Stimulated activated CD8-positive, alpha-beta memory T cell treated with anti-CD3 and anti-CD28 coated beads, Interleukin-12 subunit alpha, Interleukin-12 subunit beta, amount 100 ng/mL, for 1 hour (primary cell): Measurements from ENCODE around the gene AQP12A.
"Not testable (repeated sequence)": the region's sequence is repeated elsewhere in the genome, so short reads cannot be mapped to it uniquely, and the experiment has no call there.

Experiments used
- DNase-seq: peaks from one replicate; pipeline ENCODE4 v3.0.0-alpha.2; 2020; ENCODE audit warnings: low read depth

Gene AQP12A

DNA sequence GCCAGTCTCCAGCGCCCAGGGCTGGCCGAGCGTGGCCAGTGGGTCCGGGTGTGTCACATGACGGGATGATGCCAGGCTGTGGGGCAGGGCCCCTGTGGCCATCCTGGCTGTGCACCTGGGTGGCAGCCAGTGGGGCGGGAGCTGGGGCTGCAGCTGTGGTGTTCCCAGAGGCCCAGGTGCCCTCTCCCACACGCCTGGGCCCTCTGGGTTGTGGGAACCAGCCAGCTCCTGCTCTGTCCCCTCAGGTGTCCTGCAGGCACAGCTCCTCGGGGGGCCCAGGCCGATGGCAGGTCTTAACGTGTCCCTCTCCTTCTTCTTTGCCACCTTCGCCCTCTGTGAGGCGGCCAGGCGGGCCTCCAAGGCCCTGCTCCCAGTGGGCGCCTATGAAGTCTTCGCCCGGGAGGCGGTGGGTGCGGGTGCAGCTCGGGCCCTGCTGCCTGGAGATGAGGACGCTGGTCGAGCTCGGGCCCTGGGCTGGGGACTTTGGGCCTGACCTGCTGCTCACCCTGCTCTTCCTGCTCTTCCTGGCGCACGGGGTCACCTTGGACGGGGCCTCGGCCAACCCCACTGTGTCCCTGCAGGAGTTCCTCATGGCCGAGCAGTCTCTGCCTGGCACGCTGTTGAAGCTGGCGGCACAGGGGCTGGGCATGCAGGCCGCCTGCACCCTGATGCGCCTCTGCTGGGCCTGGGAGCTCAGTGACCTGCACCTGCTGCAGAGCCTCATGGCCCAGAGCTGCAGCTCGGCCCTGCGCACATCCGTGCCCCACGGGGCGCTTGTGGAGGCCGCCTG is at the start of gene AQP12A:
Gene AQP12A, plus strand, starts transcription at position 236 of the 790 bp plus-strand sequence. Its CDS starts 48 bp downstream, at position 284.
- DNase-seq: not testable (repeated sequence)

GRCh38 chr2:240642061-240642805 is 49.4 kb upstream of the AQP12A start:
- DNase-seq: no peak

GRCh38 chr2:240642806-240643092 is 48.9 kb upstream of the AQP12A start:
- no peak for DNase-seq

GRCh38 chr2:240643093-240643810 is 48.4 kb upstream of the AQP12A start:
- DNase-seq: no peak

- no peak for DNase-seq
These were observed 47.9 kb upstream of the AQP12A start for GRCh38 chr2:240643811-240644150.

- DNase-seq: no peak
These were observed 47.5 kb upstream of the AQP12A start for GRCh38 chr2:240644171-240644651.

GRCh38 chr2:240644859-240645301 is 46.8 kb upstream of the AQP12A start:
- DNase-seq: no peak

GRCh38 chr2:240645346-240645745 is 46.3 kb upstream of the AQP12A start:
- no peak for DNase-seq

DNA sequence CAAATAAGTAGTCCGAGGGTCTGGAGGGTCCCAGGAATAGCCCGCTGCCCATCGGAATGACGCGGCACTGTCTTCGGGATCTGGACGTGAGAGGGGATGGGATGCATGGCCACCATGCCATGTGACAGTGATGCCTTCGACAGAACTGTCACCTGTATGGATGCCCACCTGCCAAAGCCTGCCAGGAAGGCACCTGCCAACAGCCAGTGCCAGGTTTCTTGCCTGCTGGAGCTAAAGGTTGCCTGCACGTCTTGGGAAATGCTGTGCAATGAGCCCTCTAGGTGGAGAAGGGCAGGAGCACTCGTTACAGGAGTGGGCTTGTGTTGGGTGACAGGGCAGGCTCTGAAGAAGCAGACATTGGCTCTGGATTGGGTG is 45.9 kb upstream of the AQP12A start:
- DNase-seq: no peak

- no peak for DNase-seq
These were observed 45.3 kb upstream of the AQP12A start for GRCh38 chr2:240646176-240646899.

- DNase-seq: no peak
These were observed 44.7 kb upstream of the AQP12A start for GRCh38 chr2:240646900-240647502.

- no peak for DNase-seq
These were observed 44.0 kb upstream of the AQP12A start for GRCh38 chr2:240647503-240648154.

DNA sequence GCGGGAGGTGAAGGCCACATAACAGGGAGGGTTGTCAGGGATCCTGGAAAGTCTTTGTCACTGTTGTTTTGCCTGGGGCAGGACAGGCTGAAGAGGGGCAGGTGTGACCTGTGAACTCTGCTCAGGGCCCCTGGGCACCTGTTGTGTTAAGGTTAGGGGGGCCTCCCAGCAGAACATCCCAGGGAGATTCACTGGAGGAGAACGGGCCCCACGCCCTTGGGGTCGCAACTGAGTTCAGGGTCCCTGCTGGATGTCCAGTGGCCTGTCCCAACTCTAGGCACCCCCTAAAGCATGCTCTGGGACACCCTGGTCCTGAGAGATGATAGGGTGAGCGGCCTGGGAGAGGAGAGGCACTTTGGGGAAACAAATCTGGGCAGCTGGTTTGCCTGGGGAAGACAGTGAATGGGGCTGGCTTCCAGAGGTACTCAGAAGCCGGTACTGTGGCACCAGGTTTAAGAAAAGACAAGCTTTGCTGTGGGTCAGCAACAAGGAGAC is 43.5 kb upstream of the AQP12A start:
- DNase-seq: no peak

GRCh38 chr2:240648650-240649275 is 42.9 kb upstream of the AQP12A start:
- no peak for DNase-seq

GRCh38 chr2:240649331-240649730 is 42.3 kb upstream of the AQP12A start:
- no peak for DNase-seq

DNA sequence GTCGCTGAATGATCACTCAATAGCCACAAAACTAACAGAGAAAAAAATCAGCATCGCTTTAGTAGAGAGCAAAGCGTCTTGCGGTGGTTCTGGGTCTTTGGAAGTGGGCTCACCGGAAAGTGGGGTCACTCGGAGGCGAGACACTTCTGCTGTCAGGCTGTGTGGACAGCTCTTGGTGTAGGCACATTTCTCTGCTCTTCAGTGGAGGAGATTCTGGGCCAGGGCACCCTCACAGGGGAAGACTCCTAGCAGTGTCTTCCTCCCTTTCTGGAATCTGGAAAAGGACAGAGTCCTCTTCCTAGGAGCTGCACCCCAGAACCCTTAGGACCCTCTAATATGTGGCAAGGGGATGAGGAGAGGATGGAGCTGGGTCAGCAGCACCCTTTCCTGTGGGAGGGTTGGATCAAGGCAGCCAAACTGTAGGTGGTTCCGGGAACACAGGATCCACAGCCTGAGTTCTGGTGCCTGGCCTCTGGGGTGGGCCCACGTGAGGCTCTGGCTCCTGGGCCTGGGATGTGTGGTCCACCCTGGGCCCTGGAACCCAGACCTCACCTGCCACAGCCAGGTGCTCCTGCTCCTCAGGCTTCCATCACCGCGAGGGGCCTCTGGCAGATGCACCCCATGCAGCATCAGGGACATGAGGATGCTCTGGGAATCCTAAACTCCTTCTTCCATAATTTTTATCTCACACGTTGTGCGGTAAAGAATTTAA is 41.3 kb upstream of the AQP12A start:
- no peak for DNase-seq

- DNase-seq: no peak
These were observed 40.5 kb upstream of the AQP12A start for GRCh38 chr2:240651185-240651584.

DNA sequence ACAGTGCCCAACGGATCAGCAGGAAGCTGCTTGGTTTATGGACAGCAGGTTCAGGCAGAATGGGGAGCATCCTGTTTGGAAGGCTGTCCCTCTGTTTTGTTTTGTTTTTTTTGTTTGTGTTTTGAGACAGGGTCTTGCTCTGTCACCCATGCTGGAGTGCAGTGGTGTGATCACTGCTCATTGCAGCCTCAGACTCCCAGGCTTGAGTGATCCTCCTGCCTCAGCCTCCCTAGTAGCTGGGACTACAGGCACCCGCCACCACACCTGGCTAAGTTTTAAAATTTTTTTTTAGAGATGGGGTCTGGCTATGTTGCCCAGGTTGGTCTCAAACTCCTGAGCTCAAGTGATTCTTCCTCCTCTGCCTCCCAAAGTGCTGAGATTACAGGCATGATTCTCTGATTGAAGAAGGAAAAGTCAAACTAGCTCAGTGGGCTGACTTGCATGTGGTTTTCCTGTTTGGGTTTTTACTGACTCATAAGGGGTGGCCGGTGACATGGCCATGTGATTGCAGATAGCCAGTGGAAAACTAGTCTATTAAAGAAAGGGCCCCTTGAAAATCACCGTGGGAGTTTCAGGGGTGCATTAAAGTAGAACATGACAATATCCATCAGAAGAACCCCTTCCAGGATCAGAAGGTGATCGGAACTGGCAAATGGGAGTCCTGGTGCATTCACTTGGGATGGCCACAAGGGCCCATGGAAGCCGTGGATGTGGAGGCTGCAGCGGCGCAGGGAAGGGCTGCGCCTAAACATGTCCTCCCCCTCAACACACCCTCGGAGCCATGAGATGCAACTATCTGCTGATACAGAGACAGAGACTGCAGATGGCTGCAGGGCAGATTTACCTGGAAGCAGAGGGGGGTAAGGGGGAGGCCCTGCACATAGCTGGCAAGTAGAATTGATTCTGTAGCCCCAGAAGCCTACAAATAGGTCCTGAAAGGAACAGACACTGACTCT is 35.5 kb upstream of the AQP12A start:
- no peak for DNase-seq

DNA sequence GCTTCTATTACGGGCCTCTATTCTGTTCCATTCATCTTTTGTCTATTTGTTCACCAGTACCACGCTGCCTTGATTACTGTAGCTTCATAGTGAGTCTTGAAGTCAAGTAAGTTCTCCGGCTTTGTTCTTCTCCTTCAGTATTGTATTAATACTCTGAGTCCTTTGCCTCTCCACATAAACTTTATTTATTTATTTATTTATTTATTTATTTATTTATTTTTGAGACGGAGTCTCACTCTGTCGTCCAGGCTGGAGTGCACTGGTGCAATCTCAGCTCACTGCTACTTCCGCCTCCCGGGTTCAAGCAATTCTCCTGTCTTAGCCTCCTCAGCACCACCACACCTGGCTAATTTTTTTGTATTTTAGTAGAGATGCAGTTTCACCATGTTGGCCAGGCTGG is 31.8 kb upstream of the AQP12A start:
- not testable (repeated sequence) for DNase-seq
